NT2/D1 (cell line): ENCODE results near the gene ARSG.

Source experiments
- DNase-seq: peaks from one replicate; pipeline ENCODE4 v3.0.0-alpha.2; 2011; ENCODE audit warnings: low read depth, low spot score
- H3K27me3 ChIP-seq: 2 replicates; pipeline ENCODE4 v1.6.0; 2011; ENCODE audit warnings: mild to moderate bottlenecking; ENCODE audit not compliant: insufficient read length, insufficient read depth
- H3K36me3 ChIP-seq: 2 replicates; pipeline ENCODE4 v1.6.1; 2011; ENCODE audit warnings: mild to moderate bottlenecking, low read length, mixed read lengths; ENCODE audit not compliant: insufficient read depth, insufficient read length
- H3K4me1 ChIP-seq: 2 replicates; pipeline ENCODE4 v1.5.1; 2011; ENCODE audit not compliant: insufficient read depth, insufficient read length
- H3K4me3 ChIP-seq: 2 replicates; pipeline ENCODE4 v1.5.1; 2011; ENCODE audit warnings: low read depth; ENCODE audit not compliant: insufficient read length
- H3K9ac ChIP-seq: 2 replicates; pipeline ENCODE4 v1.6.0; 2011; ENCODE audit warnings: low read depth; ENCODE audit not compliant: insufficient read length
- H3K9me3 ChIP-seq: 2 replicates; pipeline ENCODE4 v1.5.1; 2011; ENCODE audit warnings: mild to moderate bottlenecking, low read length; ENCODE audit not compliant: insufficient read depth
- SUZ12 ChIP-seq: IDR thresholded peaks from 2 replicates; pipeline ENCODE4 v1.6.1; 2011; ENCODE audit not compliant: insufficient read length, insufficient read depth; ENCODE audit errors: extremely low read depth
- YY1 ChIP-seq: IDR thresholded peaks from 2 replicates; pipeline ENCODE4 v1.6.1; 2011; ENCODE audit not compliant: insufficient read length, insufficient read depth
- ZNF274 ChIP-seq: IDR thresholded peaks from 2 replicates; pipeline ENCODE4 v1.6.1; 2011; ENCODE audit warnings: mild to moderate bottlenecking, low read depth, low read length

ARSG gene

GRCh38 chr17:68296217-68297191 lies 5.2 kb downstream of the ARSG start:
- DNase-seq = no peak
- Histone ChIP-seq H3K9me3 (no peaks in the 10 kb centered on the region), H3K4me3 (no peak overlapping the region), H3K4me1 (peaks cover 14% of the 10 kb centered on the region), H3K9ac (no peak overlapping the region), H3K27me3 (no peaks in the 10 kb centered on the region), H3K36me3 (no peaks in the 10 kb centered on the region)
- TF ChIP-seq ZNF274 (no peak), YY1 (no peak), SUZ12 (no peak)

- no peaks in the 10 kb centered on the region for H3K36me3 ChIP-seq
- no peak overlapping the region for H3K9ac ChIP-seq
- no peak for DNase-seq
- peaks cover 14% of the 10 kb centered on the region for H3K4me1 ChIP-seq
- no peaks in the 10 kb centered on the region for H3K9me3 ChIP-seq
- no peak overlapping the region for H3K4me3 ChIP-seq
- no peaks in the 10 kb centered on the region for H3K27me3 ChIP-seq
- no peak for TF ChIP-seq YY1
- no peak for TF ChIP-seq SUZ12
- no peak for TF ChIP-seq ZNF274
Measured at GRCh38 chr17:68297195-68297594, 5.9 kb downstream of the ARSG start.

GRCh38 chr17:68298601-68299000 lies 7.3 kb downstream of the ARSG start:
- no peak overlapping the region for H3K9ac ChIP-seq
- TF ChIP-seq ZNF274 (no peak), SUZ12 (no peak), YY1 (no peak)
- H3K4me1 ChIP-seq = peaks cover 16% of the 10 kb centered on the region
- H3K27me3 ChIP-seq = no peaks in the 10 kb centered on the region
- DNase-seq = no peak
- no peak overlapping the region for H3K4me3 ChIP-seq
- H3K9me3 ChIP-seq = no peaks in the 10 kb centered on the region
- H3K36me3 ChIP-seq = no peaks in the 10 kb centered on the region

DNA sequence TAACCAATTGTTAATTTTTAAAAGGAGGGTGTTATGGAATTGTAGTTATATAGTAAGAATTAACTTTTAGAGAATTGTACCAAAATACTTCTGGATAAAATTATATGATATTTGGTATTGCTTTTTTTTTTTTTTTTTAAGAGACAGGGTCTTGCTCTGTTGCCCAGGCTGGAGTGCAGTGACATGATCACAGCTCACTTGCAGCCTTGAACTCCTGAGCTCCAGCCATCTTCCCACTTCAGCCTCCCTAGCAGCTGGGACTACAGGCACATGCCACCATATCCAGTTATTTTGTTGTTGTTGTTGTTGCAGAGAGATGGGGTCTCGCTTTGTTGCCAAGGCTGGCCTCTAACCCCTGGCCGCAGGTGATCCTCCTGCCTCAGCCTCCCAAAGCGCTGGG lies 8.5 kb downstream of the ARSG start:
- no peak for TF ChIP-seq ZNF274
- Histone ChIP-seq H3K4me3 (no peak overlapping the region), H3K9ac (no peak overlapping the region), H3K27me3 (no peaks in the 10 kb centered on the region), H3K4me1 (peaks cover 9% of the 10 kb centered on the region), H3K9me3 (no peaks in the 10 kb centered on the region), H3K36me3 (no peaks in the 10 kb centered on the region)
- DNase-seq = no peak

- Histone ChIP-seq H3K27me3 (no peaks in the 10 kb centered on the region), H3K36me3 (no peaks in the 10 kb centered on the region), H3K4me3 (no peak overlapping the region), H3K9ac (no peak overlapping the region), H3K9me3 (no peaks in the 10 kb centered on the region), H3K4me1 (peaks cover 5% of the 10 kb centered on the region)
- no peak for DNase-seq
- TF ChIP-seq SUZ12 (no peak), YY1 (no peak), ZNF274 (no peak)
Measured at GRCh38 chr17:68301438-68301959, 10.2 kb downstream of the ARSG start.

DNA sequence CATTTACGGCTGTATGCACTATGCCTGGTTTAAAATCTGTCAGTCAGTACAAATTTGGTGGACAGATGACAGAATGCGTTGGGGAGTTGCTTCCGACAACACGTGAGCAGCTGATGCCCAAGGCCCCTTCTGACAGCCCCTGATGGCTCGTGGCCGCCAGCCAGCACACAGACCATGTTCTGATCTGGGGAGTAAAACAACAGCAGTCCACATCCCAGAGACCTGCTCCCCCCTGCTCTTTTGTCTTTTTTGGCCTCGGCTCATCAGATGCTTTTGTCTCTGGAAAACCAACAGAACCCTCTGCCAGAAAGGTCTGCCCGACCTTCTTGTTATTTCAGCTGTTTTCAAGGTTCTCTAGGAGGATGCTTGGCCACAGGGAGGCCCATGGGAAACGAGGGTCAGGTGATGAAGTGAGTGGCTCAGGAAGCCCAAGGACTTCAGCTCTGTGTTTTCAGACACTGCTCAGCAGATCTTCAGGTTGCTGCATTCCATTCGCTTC lies 10.8 kb downstream of the ARSG start:
- Histone ChIP-seq H3K9ac (no peak overlapping the region), H3K4me1 (peaks cover 4% of the 10 kb centered on the region), H3K4me3 (no peak overlapping the region), H3K27me3 (no peaks in the 10 kb centered on the region), H3K36me3 (peaks cover under 1% of the 10 kb centered on the region), H3K9me3 (no peaks in the 10 kb centered on the region; the same call in 1 of the 2 replicates)
- no peak for TF ChIP-seq ZNF274
- no peak for TF ChIP-seq YY1
- no peak for TF ChIP-seq SUZ12
- DNase-seq = no peak

- H3K9me3 ChIP-seq = no peaks in the 10 kb centered on the region; the same call in 1 of the 2 replicates
- no peak overlapping the region for H3K9ac ChIP-seq
Measured at GRCh38 chr17:68302666-68303065, 11.4 kb downstream of the ARSG start.

More at GRCh38 chr17:68302666-68303065, 11.4 kb downstream of the ARSG start:
- Histone ChIP-seq H3K4me1 (peaks cover 4% of the 10 kb centered on the region), H3K36me3 (peaks cover 4% of the 10 kb centered on the region), H3K4me3 (no peak overlapping the region), H3K27me3 (no peaks in the 10 kb centered on the region)
- DNase-seq = no peak
- TF ChIP-seq ZNF274 (no peak), YY1 (no peak), SUZ12 (no peak)
